GM23338 (cell line): ENCODE data around the gene EFS. TPM values are rescaled to one million over a fixed set of nuclear protein-coding genes. Genes with fewer than 3 reads are reported as not detected.

Experiments used
- ATAC-seq: fragments of 200-7000 bp; cut with Tn5 transposase; 3 replicates; pipeline ENCODE4 v1.9.1; 2020
- DNase-seq: peaks from one replicate; pipeline ENCODE4 v3.0.0-alpha.2; 2015; ENCODE audit warnings: low spot score
- H2AFZ ChIP-seq: fragments of 200-600 bp; sonication (generic); 2 replicates; pipeline ENCODE4 v1.8.0; 2016; ENCODE audit warnings: antibody characterized with exemption, mild to moderate bottlenecking, moderate library complexity
- H3F3A ChIP-seq: fragments of 200-600 bp; sonication (generic); replicated peaks from 2 replicates; pipeline ENCODE4 v1.8.0; 2017; ENCODE audit warnings: antibody characterized with exemption, mixed run types, low read depth
- H3K27ac ChIP-seq: fragments of 200-600 bp; sonication (generic); 2 replicates; pipeline ENCODE4 v1.6.1; 2016; ENCODE audit warnings: low read depth
- H3K27me3 ChIP-seq: fragments of 200-600 bp; sonication (generic); 2 replicates; pipeline ENCODE4 v1.8.0; 2016; ENCODE audit warnings: mild to moderate bottlenecking, mixed run types, moderate library complexity; ENCODE audit not compliant: insufficient read depth
- H3K36me3 ChIP-seq: fragments of 200-600 bp; sonication (generic); 2 replicates; pipeline ENCODE4 v1.8.0; 2016; ENCODE audit warnings: mild to moderate bottlenecking; ENCODE audit not compliant: insufficient read depth
- H3K4me1 ChIP-seq: fragments of 200-600 bp; sonication (generic); 2 replicates; pipeline ENCODE4 v1.8.0; 2016; ENCODE audit warnings: mild to moderate bottlenecking, moderate library complexity; ENCODE audit not compliant: insufficient read depth
- H3K4me2 ChIP-seq: fragments of 200-600 bp; sonication (generic); 2 replicates; pipeline ENCODE4 v1.7.1; 2017; ENCODE audit warnings: mixed run types
- H3K4me3 ChIP-seq: fragments of 200-600 bp; sonication (generic); 2 replicates; pipeline ENCODE4 v1.6.1; 2016; ENCODE audit warnings: mixed run types
- H3K79me2 ChIP-seq: fragments of 200-600 bp; sonication (generic); replicated peaks from 2 replicates; pipeline ENCODE4 v1.8.0; 2017; ENCODE audit warnings: mild to moderate bottlenecking; ENCODE audit not compliant: insufficient read depth
- H3K9me2 ChIP-seq: fragments of 200-600 bp; sonication (generic); 2 replicates; pipeline ENCODE4 v1.8.0; 2017; ENCODE audit not compliant: insufficient read depth
- H4K20me1 ChIP-seq: fragments of 200-600 bp; sonication (generic); replicated peaks from 2 replicates; pipeline ENCODE4 v1.8.0; 2017; ENCODE audit warnings: mild to moderate bottlenecking; ENCODE audit not compliant: insufficient read depth
- H3K27ac Mint-ChIP-seq: 2 replicates; pipeline ENCODE4 v1.8.0; 2020; ENCODE audit warnings: inconsistent platforms, mild to moderate bottlenecking, moderate library complexity, mixed read lengths
- H3K27me3 Mint-ChIP-seq: 3 replicates; pipeline ENCODE4 v1.8.0; 2022; ENCODE audit warnings: low read depth, mild to moderate bottlenecking, moderate library complexity, mixed read lengths, inconsistent platforms; ENCODE audit not compliant: insufficient read depth, poor library complexity
- H3K36me3 Mint-ChIP-seq: 3 replicates; pipeline ENCODE4 v1.8.0; 2021; ENCODE audit warnings: low read depth, mild to moderate bottlenecking, inconsistent platforms, moderate library complexity, mixed read lengths
- H3K4me1 Mint-ChIP-seq: 3 replicates; pipeline ENCODE4 v1.8.0; 2020; ENCODE audit warnings: mild to moderate bottlenecking, inconsistent platforms, mixed read lengths
- H3K4me3 Mint-ChIP-seq: 3 replicates; pipeline ENCODE4 v1.8.0; 2021; ENCODE audit warnings: moderate library complexity, mild to moderate bottlenecking, inconsistent platforms, mixed read lengths
- H3K9me3 Mint-ChIP-seq: 3 replicates; pipeline ENCODE4 v1.8.0; 2020; ENCODE audit warnings: moderate library complexity, mild to moderate bottlenecking, inconsistent platforms, mixed read lengths
- CREB1 ChIP-seq: fragments of 250-450 bp; sonication (Bioruptor Pico); IDR thresholded peaks from 2 replicates; pipeline ENCODE4 v1.5.0; 2020; ENCODE audit warnings: low read depth, mild to moderate bottlenecking, moderate library complexity
- ETS1 ChIP-seq: IDR thresholded peaks from 2 replicates; pipeline ENCODE4 v1.6.1; 2016; ENCODE audit warnings: antibody characterized with exemption
- EZH2phosphoT487 ChIP-seq: fragments of 200-600 bp; sonication (generic); IDR thresholded peaks from one replicate; pipeline ENCODE4 v1.8.1; 2018; ENCODE audit warnings: antibody characterized with exemption; ENCODE audit not compliant: unreplicated experiment
- JUNB ChIP-seq: IDR thresholded peaks from one replicate; pipeline ENCODE4 v1.6.1; 2016; ENCODE audit warnings: antibody characterized with exemption; ENCODE audit not compliant: unreplicated experiment
- NANOG ChIP-seq: IDR thresholded peaks from 2 replicates; pipeline ENCODE4 v1.6.1; 2016; ENCODE audit warnings: antibody characterized with exemption, borderline replicate concordance
- POLR2AphosphoS5 ChIP-seq: IDR thresholded peaks from 2 replicates; pipeline ENCODE4 v1.6.1; 2016; ENCODE audit warnings: antibody characterized with exemption, low read depth
- STAT1 ChIP-seq: IDR thresholded peaks from one replicate; pipeline ENCODE4 v1.6.1; 2016; ENCODE audit warnings: antibody characterized with exemption; ENCODE audit not compliant: unreplicated experiment
- ZNF114 ChIP-seq: fragments of 250-450 bp; sonication (Bioruptor Pico); IDR thresholded peaks from 2 replicates; pipeline ENCODE4 v1.5.0; 2020; ENCODE audit warnings: mild to moderate bottlenecking, moderate library complexity
- ZNF331 ChIP-seq: fragments of 250-450 bp; sonication (Bioruptor Pico); IDR thresholded peaks from 2 replicates; pipeline ENCODE4 v1.5.0; 2020; ENCODE audit warnings: low read depth, mild to moderate bottlenecking, moderate library complexity
- polyA plus RNA-seq: library from polyadenylated mRNA; unstranded; fragments of >200 nt; fragmentation: Nextera tagmentation; extraction: Ambion mirVana; gene quantifications from 2 replicates; pipeline ENCODE4 v1.2.1, GENCODE V29; 2016
- total RNA-seq: library from RNA; depleted of rRNA; stranded (reverse); fragments of >200 nt; shearing (Covaris generic); gene quantifications from 2 replicates; pipeline ENCODE4 v1.2.3, GENCODE V29; 2014
- TF ChIP-seq, protein P1 (sequence below), 2 experiments: fragments of 200-600 bp in 1 of 2; sonication (generic) in 1 of 2; conservative IDR thresholded peaks; 2 replicates each; pipeline versions ENCODE4 v1.5.1 to v1.6.1; 2016 to 2017; ENCODE audit warnings: antibody characterized with exemption in 2 of 2, low read depth in 2 of 2, mild to moderate bottlenecking in 2 of 2, moderate library complexity in 1 of 2
- TF ChIP-seq, protein P2 (sequence below): IDR thresholded peaks from one replicate; pipeline ENCODE4 v1.6.1; 2018; ENCODE audit warnings: antibody characterized with exemption; ENCODE audit not compliant: unreplicated experiment

Gene EFS
- total and polyA plus RNA-seq, 2 experiments from 2014 or later: 5.1 to 18.9 TPM

DNA sequence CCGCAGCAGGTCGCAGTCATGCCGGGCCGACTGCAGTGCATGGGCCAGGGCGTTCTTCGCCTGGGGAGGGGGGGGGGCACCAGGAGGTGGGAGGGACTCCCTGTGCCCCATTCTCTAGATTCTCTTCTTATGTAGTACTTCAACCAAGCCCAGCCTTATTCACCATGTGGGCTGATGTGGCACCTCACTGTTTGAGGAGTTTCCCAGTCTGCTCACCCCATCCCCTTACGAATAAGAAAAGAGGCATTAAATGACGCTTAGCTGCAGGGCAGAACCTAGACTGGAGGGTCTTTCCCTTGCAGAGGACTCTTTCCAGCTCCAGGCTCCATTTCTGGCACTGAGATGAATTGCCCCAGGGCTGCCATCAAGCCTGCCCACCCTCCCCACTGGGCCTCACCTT is 24.0 kb upstream of the EFS start (continued):
- TF ChIP-seq JUNB: no peak
- TF ChIP-seq ZNF331 (CRISPR knock-in tag): no peak
- TF ChIP-seq POLR2AphosphoS5: no peak
- TF ChIP-seq, protein P1, sequence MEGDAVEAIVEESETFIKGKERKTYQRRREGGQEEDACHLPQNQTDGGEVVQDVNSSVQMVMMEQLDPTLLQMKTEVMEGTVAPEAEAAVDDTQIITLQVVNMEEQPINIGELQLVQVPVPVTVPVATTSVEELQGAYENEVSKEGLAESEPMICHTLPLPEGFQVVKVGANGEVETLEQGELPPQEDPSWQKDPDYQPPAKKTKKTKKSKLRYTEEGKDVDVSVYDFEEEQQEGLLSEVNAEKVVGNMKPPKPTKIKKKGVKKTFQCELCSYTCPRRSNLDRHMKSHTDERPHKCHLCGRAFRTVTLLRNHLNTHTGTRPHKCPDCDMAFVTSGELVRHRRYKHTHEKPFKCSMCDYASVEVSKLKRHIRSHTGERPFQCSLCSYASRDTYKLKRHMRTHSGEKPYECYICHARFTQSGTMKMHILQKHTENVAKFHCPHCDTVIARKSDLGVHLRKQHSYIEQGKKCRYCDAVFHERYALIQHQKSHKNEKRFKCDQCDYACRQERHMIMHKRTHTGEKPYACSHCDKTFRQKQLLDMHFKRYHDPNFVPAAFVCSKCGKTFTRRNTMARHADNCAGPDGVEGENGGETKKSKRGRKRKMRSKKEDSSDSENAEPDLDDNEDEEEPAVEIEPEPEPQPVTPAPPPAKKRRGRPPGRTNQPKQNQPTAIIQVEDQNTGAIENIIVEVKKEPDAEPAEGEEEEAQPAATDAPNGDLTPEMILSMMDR (conservative IDR thresholded peaks at IDR 0.05; ENCODE audit: low read depth in 2 of 2): no peak
- TF ChIP-seq ZNF114: no peak
- no peak for TF ChIP-seq EZH2phosphoT487
- no peak for TF ChIP-seq STAT1

GRCh38 chr14:23387916-23388882 is 23.2 kb upstream of the EFS start:
- Mint-ChIP-seq H3K4me3 (no peak overlapping the region), H3K27me3 (peaks cover 9% of the 10 kb centered on the region), H3K4me1 (peaks cover 16% of the 10 kb centered on the region), H3K9me3 (no peaks in the 10 kb centered on the region; the same call in 1 of the 3 replicates), H3K36me3 (no peaks in the 10 kb centered on the region; the same call in 2 of the 3 replicates), H3K27ac (no peak overlapping the region)
- H3K36me3 ChIP-seq: no peaks in the 10 kb centered on the region
- H3K27ac ChIP-seq: no peak overlapping the region
- no peaks in the 10 kb centered on the region for H4K20me1 ChIP-seq
- H3F3A ChIP-seq: no peaks in the 10 kb centered on the region
- peaks cover 10% of the 10 kb centered on the region; the same call in 1 of the 2 replicates for H3K9me2 ChIP-seq
- no peaks in the 10 kb centered on the region for H3K27me3 ChIP-seq
- no peak overlapping the region for H3K4me3 ChIP-seq
- H3K79me2 ChIP-seq: no peaks in the 10 kb centered on the region
- DNase-seq: no peak
- H2AFZ ChIP-seq: 0 out of 2 replicates have a peak overlapping the region, but pooled peaks have one; percentile 76
- no peak overlapping the region for H3K4me2 ChIP-seq
- no peak for ATAC-seq
- peaks cover 6% of the 10 kb centered on the region; the same call in 1 of the 2 replicates for H3K4me1 ChIP-seq
- TF ChIP-seq, protein P2, sequence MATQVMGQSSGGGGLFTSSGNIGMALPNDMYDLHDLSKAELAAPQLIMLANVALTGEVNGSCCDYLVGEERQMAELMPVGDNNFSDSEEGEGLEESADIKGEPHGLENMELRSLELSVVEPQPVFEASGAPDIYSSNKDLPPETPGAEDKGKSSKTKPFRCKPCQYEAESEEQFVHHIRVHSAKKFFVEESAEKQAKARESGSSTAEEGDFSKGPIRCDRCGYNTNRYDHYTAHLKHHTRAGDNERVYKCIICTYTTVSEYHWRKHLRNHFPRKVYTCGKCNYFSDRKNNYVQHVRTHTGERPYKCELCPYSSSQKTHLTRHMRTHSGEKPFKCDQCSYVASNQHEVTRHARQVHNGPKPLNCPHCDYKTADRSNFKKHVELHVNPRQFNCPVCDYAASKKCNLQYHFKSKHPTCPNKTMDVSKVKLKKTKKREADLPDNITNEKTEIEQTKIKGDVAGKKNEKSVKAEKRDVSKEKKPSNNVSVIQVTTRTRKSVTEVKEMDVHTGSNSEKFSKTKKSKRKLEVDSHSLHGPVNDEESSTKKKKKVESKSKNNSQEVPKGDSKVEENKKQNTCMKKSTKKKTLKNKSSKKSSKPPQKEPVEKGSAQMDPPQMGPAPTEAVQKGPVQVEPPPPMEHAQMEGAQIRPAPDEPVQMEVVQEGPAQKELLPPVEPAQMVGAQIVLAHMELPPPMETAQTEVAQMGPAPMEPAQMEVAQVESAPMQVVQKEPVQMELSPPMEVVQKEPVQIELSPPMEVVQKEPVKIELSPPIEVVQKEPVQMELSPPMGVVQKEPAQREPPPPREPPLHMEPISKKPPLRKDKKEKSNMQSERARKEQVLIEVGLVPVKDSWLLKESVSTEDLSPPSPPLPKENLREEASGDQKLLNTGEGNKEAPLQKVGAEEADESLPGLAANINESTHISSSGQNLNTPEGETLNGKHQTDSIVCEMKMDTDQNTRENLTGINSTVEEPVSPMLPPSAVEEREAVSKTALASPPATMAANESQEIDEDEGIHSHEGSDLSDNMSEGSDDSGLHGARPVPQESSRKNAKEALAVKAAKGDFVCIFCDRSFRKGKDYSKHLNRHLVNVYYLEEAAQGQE: no peak
- TF ChIP-seq POLR2AphosphoS5 (no peak), ZNF114 (no peak), JUNB (no peak), STAT1 (no peak), CREB1 (CRISPR knock-in tag) (no peak), EZH2phosphoT487 (no peak), NANOG (no peak), ETS1 (no peak)
- TF ChIP-seq, protein P1 (conservative IDR thresholded peaks at IDR 0.05; ENCODE audit: low read depth in 2 of 2): no peak
